ENCODE results near the gene LARP6.

- TF ChIP-seq CTCF (IDR thresholded peaks at IDR 0.05) (no peak), POLR2A (IDR thresholded peaks at IDR 0.05) (no peak)
Measured at GRCh38 chr15:70866982-70867641, 13.2 kb upstream of the LARP6 start.

Data from adrenal gland (tissue), 5 donors.